CD4-positive, alpha-beta T cell treated with Interleukin-4 for 1 hour (primary cell): ENCODE data around the gene CST9.
"Not testable (repeated sequence)": the region's sequence is repeated elsewhere in the genome, so short reads cannot be mapped to it uniquely, and the experiment has no call there.

Source experiments
- DNase-seq, 2 donors: peaks; one replicate each; pipeline ENCODE4 v3.0.0-alpha.2; 2020 to 2022

The CST9 gene

GRCh38 chr20:23623666-23624323, 18.1 kb upstream of the CST9 start:
- no peak for DNase-seq

GRCh38 chr20:23622839-23623343, 17.2 kb upstream of the CST9 start:
- DNase-seq = peak in 1 of 2 donors; percentile 41

GRCh38 chr20:23622401-23622800, 16.7 kb upstream of the CST9 start:
- DNase-seq = not testable (repeated sequence)

- DNase-seq = not testable (repeated sequence)
Measured at GRCh38 chr20:23620670-23621386, 15.1 kb upstream of the CST9 start.

GRCh38 chr20:23614163-23614562, 8.4 kb upstream of the CST9 start:
- no peak for DNase-seq

GRCh38 chr20:23613676-23614075, 8.0 kb upstream of the CST9 start:
- no peak for DNase-seq

GRCh38 chr20:23612396-23612795, 6.7 kb upstream of the CST9 start:
- DNase-seq = no peak

GRCh38 chr20:23609486-23610109, 3.9 kb upstream of the CST9 start:
- DNase-seq = no peak

- DNase-seq = no peak
Measured at GRCh38 chr20:23608251-23608846, 2.6 kb upstream of the CST9 start.

- no peak for DNase-seq
Measured at GRCh38 chr20:23607497-23608245, 2.0 kb upstream of the CST9 start.

GRCh38 chr20:23606652-23607049, 934 bp upstream of the CST9 start:
- DNase-seq = peak; percentile 69 to 71

GRCh38 chr20:23604306-23604705, 1.4 kb downstream of the CST9 start:
- DNase-seq = no peak

GRCh38 chr20:23603321-23603720, 2.4 kb downstream of the CST9 start:
- no peak for DNase-seq

- DNase-seq = no peak
Measured at GRCh38 chr20:23602699-23603098, 3.0 kb downstream of the CST9 start.

GRCh38 chr20:23602241-23602640, 3.5 kb downstream of the CST9 start:
- no peak for DNase-seq

- DNase-seq = no peak
Measured at GRCh38 chr20:23601715-23602114, 4.0 kb downstream of the CST9 start.

- DNase-seq = no peak
Measured at GRCh38 chr20:23598481-23598880, 7.2 kb downstream of the CST9 start.

GRCh38 chr20:23596579-23597250, 9.0 kb downstream of the CST9 start:
- no peak for DNase-seq

- DNase-seq = no peak
Measured at GRCh38 chr20:23595941-23596340, 9.8 kb downstream of the CST9 start.

- no peak for DNase-seq
Measured at GRCh38 chr20:23588434-23589403, 17.0 kb downstream of the CST9 start.

GRCh38 chr20:23587631-23588030, 18.1 kb downstream of the CST9 start:
- no peak for DNase-seq
